Endothelial cell (in vitro differentiated cells): ENCODE results near the gene MYOCOS. TPM values are rescaled to one million over a fixed set of nuclear protein-coding genes. Genes with fewer than 3 reads are reported as not detected.

Source experiments
- DNase-seq: peaks from one replicate; pipeline ENCODE4 v3.0.0; 2021; ENCODE audit warnings: low spot score
- H3K27ac Mint-ChIP-seq: one replicate; pipeline ENCODE4 v1.8.0; 2021; ENCODE audit warnings: mixed read lengths, inconsistent platforms; ENCODE audit not compliant: unreplicated experiment
- H3K27me3 Mint-ChIP-seq: one replicate; pipeline ENCODE4 v1.8.0; 2021; ENCODE audit warnings: mild to moderate bottlenecking, moderate library complexity, mixed read lengths, inconsistent platforms; ENCODE audit not compliant: unreplicated experiment
- H3K36me3 Mint-ChIP-seq: one replicate; pipeline ENCODE4 v1.8.0; 2021; ENCODE audit warnings: mild to moderate bottlenecking, low read depth, mixed read lengths, inconsistent platforms; ENCODE audit not compliant: unreplicated experiment
- H3K4me1 Mint-ChIP-seq: one replicate; pipeline ENCODE4 v1.8.0; 2021; ENCODE audit warnings: mild to moderate bottlenecking, mixed read lengths, inconsistent platforms; ENCODE audit not compliant: unreplicated experiment
- H3K4me3 Mint-ChIP-seq: one replicate; pipeline ENCODE4 v1.8.0; 2021; ENCODE audit warnings: mild to moderate bottlenecking, mixed read lengths, inconsistent platforms; ENCODE audit not compliant: unreplicated experiment
- H3K9me3 Mint-ChIP-seq: one replicate; pipeline ENCODE4 v1.8.0; 2021; ENCODE audit warnings: mixed read lengths, inconsistent platforms; ENCODE audit not compliant: unreplicated experiment
- CTCF ChIP-seq: fragments of 200-600 bp; sonication (generic); IDR thresholded peaks from one replicate; pipeline ENCODE4 v1.5.0; 2021; ENCODE audit warnings: antibody characterized with exemption; ENCODE audit not compliant: unreplicated experiment
- total RNA-seq: library from RNA; stranded (reverse); fragmentation: NEBNext Ultra II Directional; extraction: Animal tissue kit (Norgen Biotek cat#: 25700); gene quantifications from one replicate; pipeline ENCODE4 v1.2.1, GENCODE V29; 2021; ENCODE audit not compliant: unreplicated experiment

MYOCOS gene
- total RNA-seq, 1 donor from 2014 or later, result not detected

- peaks cover 3% of the 10 kb centered on the region for H3K4me1 Mint-ChIP-seq
- H3K27me3 Mint-ChIP-seq, result no peaks in the 10 kb centered on the region
- no peak for TF ChIP-seq CTCF
- no peak overlapping the region for H3K27ac Mint-ChIP-seq
- H3K4me3 Mint-ChIP-seq, result no peak overlapping the region
- no peaks in the 10 kb centered on the region for H3K36me3 Mint-ChIP-seq
- no peaks in the 10 kb centered on the region for H3K9me3 Mint-ChIP-seq
- no peak for DNase-seq
Observed at GRCh38 chr1:171664976-171665375, 42.9 kb downstream of the MYOCOS start.

- peaks cover 3% of the 10 kb centered on the region for H3K4me1 Mint-ChIP-seq
- TF ChIP-seq CTCF, result no peak
- H3K27ac Mint-ChIP-seq, result no peak overlapping the region
- H3K4me3 Mint-ChIP-seq, result no peak overlapping the region
- H3K36me3 Mint-ChIP-seq, result no peaks in the 10 kb centered on the region
- no peaks in the 10 kb centered on the region for H3K27me3 Mint-ChIP-seq
- no peak for DNase-seq
- H3K9me3 Mint-ChIP-seq, result no peaks in the 10 kb centered on the region
Observed at GRCh38 chr1:171666114-171666769, 44.2 kb downstream of the MYOCOS start.

- H3K9me3 Mint-ChIP-seq, result no peaks in the 10 kb centered on the region
- no peaks in the 10 kb centered on the region for H3K36me3 Mint-ChIP-seq
- peaks cover 3% of the 10 kb centered on the region for H3K4me1 Mint-ChIP-seq
- H3K27me3 Mint-ChIP-seq, result no peaks in the 10 kb centered on the region
- no peak for TF ChIP-seq CTCF
- H3K27ac Mint-ChIP-seq, result no peak overlapping the region
- no peak for DNase-seq
- H3K4me3 Mint-ChIP-seq, result no peak overlapping the region
Observed at GRCh38 chr1:171668372-171668771, 46.3 kb downstream of the MYOCOS start.

- H3K4me3 Mint-ChIP-seq, result no peak overlapping the region
- no peak for TF ChIP-seq CTCF
- no peaks in the 10 kb centered on the region for H3K9me3 Mint-ChIP-seq
- H3K36me3 Mint-ChIP-seq, result no peaks in the 10 kb centered on the region
- H3K4me1 Mint-ChIP-seq, result peaks cover 10% of the 10 kb centered on the region
- no peaks in the 10 kb centered on the region for H3K27me3 Mint-ChIP-seq
- DNase-seq, result no peak
- H3K27ac Mint-ChIP-seq, result no peak overlapping the region
Observed at GRCh38 chr1:171670739-171671138, 48.7 kb downstream of the MYOCOS start.

GRCh38 chr1:171674431-171675405 lies 52.7 kb downstream of the MYOCOS start:
- Mint-ChIP-seq H3K9me3 (no peaks in the 10 kb centered on the region), H3K4me3 (no peak overlapping the region), H3K27ac (no peak overlapping the region), H3K36me3 (no peaks in the 10 kb centered on the region), H3K27me3 (no peaks in the 10 kb centered on the region), H3K4me1 (peaks cover 10% of the 10 kb centered on the region)
- DNase-seq, result no peak
- no peak for TF ChIP-seq CTCF
